ENCODE data around the gene CAST. TPM values are rescaled to one million over a fixed set of nuclear protein-coding genes. Genes with fewer than 3 reads are reported as not detected.

Gene CAST
- total RNA-seq, 1 experiment from 2014 or later, result 225 TPM

- DNase-seq (ENCODE audit: low spot score), result no peak
These were observed 9.3 kb downstream of the CAST start for GRCh38 chr5:96671441-96671840.

- no peak for DNase-seq (ENCODE audit: low spot score)
These were observed 11.0 kb downstream of the CAST start for GRCh38 chr5:96673127-96673526.

- DNase-seq (ENCODE audit: low spot score), result no peak
These were observed 13.7 kb downstream of the CAST start for GRCh38 chr5:96675882-96676281.

DNA sequence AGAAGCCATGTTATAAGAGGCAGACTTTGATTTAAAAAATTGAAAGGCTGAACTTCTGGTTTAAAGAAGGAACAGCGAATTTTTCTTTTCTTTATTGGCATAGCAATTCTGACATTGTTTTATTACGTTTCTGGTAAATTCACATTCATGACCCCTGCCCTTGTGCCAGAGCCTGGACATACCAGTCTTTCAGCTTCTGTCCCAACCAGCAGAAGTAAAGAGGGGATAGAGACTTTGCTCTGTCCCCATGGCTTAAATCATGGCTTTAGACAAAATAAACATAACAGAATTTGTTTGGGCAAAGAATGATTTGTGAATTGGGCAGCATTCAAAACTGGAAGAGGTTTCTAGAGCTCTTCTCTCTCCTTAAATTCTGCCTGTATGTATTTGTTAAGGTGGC, 15.3 kb downstream of the CAST start:
- no peak for DNase-seq (ENCODE audit: low spot score)

DNA sequence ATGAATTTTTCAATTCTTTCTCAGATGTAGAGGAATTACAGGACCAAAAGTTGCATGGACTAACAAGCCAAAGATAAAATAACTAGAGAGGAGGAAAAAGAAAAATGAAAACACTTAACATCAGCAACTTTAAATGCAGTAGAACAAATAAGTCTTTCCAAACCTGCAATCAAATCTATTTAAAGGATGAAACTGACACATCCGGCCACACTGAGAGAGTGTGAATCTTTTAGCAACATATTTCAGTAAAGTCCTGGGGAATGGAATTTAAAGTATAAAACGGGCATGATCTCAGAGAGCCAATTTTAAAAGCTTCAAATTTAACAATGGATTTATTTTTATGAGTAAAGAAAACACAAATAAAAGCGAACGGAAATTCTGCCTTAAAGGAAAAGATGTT, 17.1 kb downstream of the CAST start:
- no peak for DNase-seq (ENCODE audit: low spot score)

DNA sequence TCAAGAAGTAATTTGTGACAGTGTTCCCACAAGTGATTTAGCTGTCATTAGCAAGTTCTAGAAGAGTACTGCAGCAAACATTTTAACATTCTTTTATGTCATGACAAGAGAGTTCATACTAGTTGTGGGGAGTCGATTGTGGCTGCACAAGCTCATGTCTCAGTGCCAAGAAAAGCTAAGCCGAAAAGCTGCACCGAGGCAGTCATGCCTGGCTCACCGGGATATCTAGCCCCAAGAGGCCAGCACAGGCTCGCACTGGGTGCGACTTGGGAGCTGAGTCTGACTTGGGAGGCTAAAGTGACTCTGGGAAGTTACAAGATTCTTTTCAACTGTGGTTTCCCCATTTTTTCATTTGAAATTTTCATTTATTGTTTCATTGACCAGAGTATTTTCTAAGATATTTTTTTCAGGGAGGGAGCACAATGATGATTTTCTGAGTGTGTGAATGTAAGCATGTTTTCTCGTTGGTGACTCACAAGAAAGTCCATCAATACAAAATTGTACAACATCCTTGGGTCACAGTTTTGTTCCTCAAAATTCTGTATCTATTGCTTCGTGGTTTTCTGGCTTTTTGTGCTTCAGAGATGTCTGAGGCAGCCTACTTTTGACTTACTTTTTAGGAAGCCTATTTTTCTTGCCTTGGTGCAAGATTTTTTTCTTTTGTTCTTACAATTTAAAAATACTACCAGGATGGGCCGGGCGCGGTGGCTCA, 18.7 kb downstream of the CAST start:
- no peak for DNase-seq (ENCODE audit: low spot score)

DNA sequence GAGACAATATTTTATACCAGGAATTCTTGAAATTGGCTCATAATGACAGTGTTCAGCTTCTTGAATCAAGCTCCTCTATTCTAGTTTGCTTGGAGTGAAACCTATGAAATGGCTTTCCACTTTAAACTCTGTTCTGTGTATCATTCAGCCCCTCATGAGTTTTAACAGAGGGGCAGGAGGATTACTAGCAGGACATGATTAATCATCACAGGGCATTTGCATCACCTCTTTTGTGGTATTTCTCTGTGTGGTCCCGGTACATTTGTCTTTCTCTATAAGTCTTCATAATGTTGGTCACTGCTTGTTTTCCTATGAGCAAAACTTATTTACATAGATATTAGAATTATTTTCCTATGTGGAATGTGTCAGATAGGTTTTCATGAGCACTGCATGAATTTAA, 21.2 kb downstream of the CAST start:
- no peak for DNase-seq (ENCODE audit: low spot score)

GRCh38 chr5:96683810-96684209, 21.6 kb downstream of the CAST start:
- no peak for DNase-seq (ENCODE audit: low spot score)

- DNase-seq (ENCODE audit: low spot score), result no peak
These were observed 24.9 kb downstream of the CAST start for GRCh38 chr5:96687080-96687479.

DNA sequence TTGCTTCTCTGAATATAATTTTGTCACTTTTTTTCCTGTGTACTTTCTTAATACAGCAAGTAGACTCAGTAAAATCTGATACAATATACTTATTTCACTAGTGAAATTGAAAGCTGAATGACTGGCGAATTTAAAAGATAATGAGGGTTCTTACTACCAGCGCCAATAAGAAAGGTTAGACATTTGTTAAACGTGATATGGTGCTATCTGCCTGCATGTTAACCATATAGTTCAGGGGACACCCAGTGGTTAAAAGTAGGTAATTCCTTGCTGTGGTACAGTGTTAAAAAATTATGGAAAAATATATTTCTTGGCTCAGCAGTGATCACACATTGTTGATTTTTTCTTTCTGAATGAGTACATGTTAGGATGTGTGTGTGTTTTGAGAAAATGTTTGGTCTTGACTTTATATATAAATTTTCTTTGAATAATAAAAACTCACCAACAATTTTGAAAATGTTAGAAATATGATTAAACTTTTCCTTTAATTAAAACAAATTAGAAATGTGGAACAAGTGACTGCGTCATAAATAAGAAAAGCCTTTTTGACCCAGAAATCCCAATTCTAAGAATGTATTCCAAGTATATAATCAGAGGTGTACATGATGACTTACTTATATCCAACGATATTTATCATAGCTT, 25.8 kb downstream of the CAST start:
- peak; percentile 58 for DNase-seq (ENCODE audit: low spot score)

- no peak for DNase-seq (ENCODE audit: low spot score)
These were observed 28.7 kb downstream of the CAST start for GRCh38 chr5:96690861-96691260.

DNA sequence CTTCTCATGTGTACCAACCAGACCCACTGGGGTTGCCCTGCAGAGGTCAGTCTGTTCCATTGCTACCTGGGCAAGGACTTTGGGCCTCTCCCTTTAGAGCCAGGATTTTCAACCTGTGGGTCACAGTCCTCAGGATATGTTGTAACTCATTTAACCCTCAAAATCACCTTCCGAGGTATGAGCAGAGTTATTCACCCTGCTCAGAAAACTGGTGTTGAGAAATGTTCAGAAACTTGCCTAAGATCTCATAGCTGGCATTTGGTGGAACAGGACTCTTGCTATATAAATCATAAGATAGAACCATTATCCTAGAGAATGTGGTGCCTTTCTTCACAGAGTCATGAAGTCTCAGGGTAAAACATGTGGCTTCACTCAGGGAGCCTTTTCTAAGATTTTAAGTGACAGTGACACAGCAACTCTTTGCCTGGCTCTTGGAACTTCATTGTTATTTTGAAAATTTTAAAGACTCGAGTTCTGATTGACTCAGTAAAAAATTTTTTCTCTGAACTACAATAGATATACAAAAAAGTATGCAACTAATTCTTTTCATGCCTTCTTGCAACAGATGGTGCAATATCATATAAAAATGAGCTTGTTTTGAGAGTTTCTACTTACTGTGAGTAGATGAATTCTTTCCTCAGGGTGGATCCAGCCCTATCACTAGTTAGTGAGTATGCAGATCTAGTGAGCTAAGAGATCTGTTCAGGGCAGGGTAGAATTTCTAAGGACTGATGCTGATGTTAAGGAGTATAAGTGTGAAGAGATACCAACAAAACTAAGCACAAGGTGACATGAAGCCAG, 29.5 kb downstream of the CAST start:
- no peak for DNase-seq (ENCODE audit: low spot score)

GRCh38 chr5:96692441-96692840, 30.3 kb downstream of the CAST start:
- DNase-seq (ENCODE audit: low spot score), result no peak

DNA sequence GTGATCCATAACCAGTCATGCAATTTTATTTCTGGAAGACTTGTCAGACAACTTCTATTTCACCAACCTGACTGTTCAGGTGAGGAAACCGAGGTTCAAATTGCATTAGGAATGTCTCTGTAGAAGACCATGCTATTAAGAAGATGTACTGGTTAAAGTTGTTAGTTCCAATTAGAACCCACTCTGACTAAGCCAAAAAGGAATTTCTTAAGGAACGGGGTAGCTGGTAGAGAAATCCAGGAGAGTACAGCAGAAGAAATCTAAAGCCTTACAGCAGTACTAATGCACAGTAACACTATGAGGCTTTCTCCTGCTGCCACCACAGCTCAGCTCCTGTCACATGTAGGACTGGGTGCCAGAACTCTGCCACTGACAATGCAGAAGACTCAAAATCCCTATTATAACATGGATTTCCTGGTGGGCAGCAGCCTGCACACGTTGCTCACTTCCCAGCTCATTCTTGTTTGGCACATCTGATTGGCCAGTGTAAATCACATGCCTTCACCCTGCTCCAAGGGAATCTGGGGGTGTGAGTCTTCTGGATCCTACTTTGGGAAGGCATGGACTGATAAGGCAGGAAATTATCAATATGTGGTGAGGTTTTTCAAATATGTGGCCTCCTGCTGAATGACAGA, 37.1 kb downstream of the CAST start:
- DNase-seq (ENCODE audit: low spot score), result peak; percentile 38

DNA sequence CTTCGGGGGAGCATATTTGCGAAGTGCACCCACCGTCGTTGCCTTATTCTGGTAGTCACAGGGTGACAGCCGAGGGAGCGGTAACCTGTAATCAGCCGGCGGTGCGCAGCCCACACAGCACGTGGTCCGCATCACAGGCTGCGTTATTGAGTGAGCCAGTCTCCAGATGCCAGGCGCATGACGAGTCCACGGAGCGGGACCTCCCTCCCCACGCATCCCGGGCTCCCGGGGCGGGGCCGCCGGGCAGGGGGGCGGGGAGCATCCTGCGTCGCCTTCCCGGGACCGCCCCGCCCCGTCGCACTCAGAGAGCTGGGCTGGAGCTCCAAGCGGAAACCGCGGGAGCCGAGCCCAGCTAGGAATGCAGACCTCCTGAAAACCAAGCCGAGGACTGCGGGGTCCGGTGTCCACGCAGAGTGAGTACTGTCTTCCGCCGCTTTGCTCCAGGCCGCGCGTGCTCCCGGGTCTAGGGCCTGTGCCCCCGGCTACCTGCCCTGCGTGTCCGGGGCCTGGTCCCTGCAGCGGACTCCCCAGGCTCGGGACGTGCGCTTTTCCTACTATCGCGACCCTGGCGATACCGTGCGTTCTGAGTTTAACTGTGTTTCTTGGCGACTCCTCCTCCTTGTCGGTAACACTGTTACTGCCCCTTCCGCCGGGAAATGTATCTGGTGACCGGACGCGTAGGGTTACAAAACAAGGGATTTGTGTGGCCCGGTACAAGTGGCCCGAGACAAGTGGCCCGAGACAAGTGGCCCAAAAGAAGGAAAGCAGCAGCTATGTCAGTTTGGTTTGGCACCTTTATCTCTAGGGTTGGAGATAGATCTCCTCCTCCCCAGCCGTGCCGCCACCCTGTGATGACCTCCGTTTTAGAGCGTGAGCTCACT, 40.6 kb downstream of the CAST start:
- peak; percentile 94 for DNase-seq (ENCODE audit: low spot score)

GRCh38 chr5:96703384-96703920, 41.3 kb downstream of the CAST start:
- no peak for DNase-seq (ENCODE audit: low spot score)

DNA sequence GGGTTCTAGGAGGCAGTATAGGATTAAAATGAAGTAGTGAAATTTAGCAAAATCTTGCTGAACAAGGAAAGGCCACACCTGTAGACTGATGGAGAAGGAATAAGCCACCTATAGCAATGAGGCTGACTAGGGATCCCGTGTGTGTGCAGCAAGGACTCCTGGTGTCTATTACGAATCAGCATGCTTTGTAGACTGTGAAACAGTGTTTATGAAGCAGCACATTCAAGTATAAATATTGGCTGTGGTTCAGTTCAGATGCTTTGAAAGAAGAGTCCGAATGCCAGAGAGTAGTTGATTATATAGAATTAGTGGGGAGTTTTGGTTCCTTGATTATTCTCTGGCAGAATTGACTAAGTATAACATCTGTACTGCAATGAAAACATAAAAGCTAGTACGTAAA, 41.8 kb downstream of the CAST start:
- DNase-seq (ENCODE audit: low spot score), result no peak

DNA sequence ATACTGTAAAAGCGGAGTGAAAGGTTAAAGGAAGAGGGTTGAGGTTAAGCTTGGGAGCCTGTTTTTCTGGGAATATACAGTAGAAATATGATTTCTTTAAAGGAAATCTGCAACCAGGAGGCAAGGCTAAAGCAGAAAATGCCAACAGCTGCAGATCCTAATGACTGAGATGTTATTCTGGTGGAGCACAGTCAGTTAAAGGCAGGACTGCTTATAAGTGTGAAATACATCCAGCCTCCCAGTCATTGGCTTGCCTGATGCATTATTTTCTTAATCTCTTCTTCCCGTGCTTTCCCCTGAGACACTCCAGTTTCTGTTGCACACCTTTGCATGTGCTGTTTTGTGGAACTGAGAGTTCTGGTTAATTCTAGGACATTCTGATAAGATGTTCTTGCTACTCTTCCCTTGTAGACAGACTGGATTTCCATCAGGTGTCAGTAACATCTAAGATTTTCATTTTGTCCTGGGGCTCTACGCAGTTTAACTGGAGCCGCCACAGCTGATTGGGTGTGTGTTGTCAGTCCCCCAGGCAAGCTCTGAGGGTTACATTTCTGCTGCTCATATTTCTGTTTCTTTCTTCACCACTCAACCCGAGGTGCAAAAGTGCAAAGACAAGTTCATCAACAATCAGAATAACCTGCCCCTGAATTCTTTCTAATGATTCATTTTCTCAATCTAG, 44.4 kb downstream of the CAST start:
- DNase-seq (ENCODE audit: low spot score), result no peak

DNA sequence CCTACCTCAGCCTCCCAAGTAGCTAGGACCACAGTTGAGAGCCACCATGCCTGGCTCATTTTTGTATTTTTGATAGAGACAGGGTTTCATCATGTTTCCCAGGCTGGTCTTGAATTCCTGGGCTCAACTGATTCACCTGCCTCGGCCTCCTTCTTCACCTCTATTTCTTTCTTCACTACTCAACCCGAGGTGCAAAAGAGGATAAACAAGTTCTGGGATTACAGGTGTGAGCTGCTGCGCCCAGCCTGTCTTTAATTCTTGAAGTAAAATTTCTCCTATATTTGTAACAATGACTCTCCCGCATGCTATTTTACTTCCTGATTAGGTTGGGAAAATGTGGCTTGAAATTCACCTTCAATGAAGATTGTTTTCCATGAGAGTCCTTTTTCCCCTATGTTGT, 46.4 kb downstream of the CAST start:
- no peak for DNase-seq (ENCODE audit: low spot score)

DNA sequence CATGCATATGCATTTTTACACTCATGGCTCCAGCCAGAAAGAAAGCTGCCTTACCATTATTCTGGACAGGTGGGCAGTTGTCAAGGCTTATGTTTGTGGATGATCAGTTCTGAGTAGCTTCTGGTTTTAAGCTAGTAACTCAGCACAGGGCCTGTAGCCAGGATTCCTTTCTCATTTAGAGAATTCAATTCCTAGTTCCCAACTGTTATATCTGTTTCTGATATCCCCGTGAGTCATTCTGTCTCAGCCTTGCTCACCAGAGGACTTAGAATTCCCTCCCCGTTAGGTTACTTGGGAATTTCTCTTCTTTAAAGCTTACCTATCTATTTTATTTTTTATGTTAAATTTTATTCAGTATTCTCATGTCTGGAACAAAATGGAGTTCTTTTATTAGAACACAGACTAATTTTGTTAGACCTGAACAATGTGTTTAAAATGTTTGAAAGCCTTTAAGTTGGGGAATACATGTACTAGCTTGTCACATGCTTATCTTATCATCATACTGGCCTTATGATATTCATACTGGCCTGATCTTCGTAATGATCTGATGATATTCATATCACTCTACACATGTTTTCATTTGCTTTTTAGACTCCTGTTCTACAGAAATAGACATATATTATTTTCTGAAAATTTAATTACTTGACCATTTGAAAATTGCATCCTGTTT, 47.1 kb downstream of the CAST start:
- DNase-seq (ENCODE audit: low spot score), result peak; percentile 76

Measured in A172 (cell line).